Neural cell (in vitro differentiated cells): ENCODE results near the gene COPZ1. TPM values are rescaled to one million over a fixed set of nuclear protein-coding genes. Genes with fewer than 3 reads are reported as not detected.

ENCODE experiments used
- H2AFZ ChIP-seq: fragments of 200-600, 300-800 bp; sonication (generic), shearing (Covaris generic); 2 replicates; pipeline ENCODE4 v1.6.0; 2014; ENCODE audit warnings: low read depth, mild to moderate bottlenecking, antibody characterized with exemption, low read length, moderate library complexity
- H3F3A ChIP-seq: fragments of 200-600 bp; shearing (Covaris generic); 2 replicates; pipeline ENCODE4 v1.6.1; 2016; ENCODE audit warnings: mild to moderate bottlenecking, moderate library complexity, mixed read lengths, antibody characterized with exemption, low read length; ENCODE audit not compliant: insufficient read depth, poor library complexity, severe bottlenecking
- H3K27ac ChIP-seq: fragments of 200-600, 300-800 bp; sonication (generic), shearing (Covaris generic); 2 replicates; pipeline ENCODE4 v1.5.1; 2014; ENCODE audit warnings: mild to moderate bottlenecking, low read length, moderate library complexity
- H3K27me3 ChIP-seq: fragments of 300-800, 200-600 bp; sonication (generic), shearing (Covaris generic); 2 replicates; pipeline ENCODE4 v1.6.0; 2014; ENCODE audit warnings: mild to moderate bottlenecking, low read depth, low read length, moderate library complexity; ENCODE audit not compliant: insufficient read depth
- H3K36me3 ChIP-seq: fragments of 300-800, 200-600 bp; sonication (generic), shearing (Covaris generic); 2 replicates; pipeline ENCODE4 v1.5.1; 2014; ENCODE audit warnings: mild to moderate bottlenecking, antibody characterized with exemption, low read length, moderate library complexity; ENCODE audit not compliant: insufficient read depth
- H3K4me2 ChIP-seq: fragments of 300-800, 200-600 bp; sonication (generic), shearing (Covaris generic); 2 replicates; pipeline ENCODE4 v1.6.0; 2014; ENCODE audit warnings: mild to moderate bottlenecking, low read length
- H3K4me3 ChIP-seq: fragments of 300-800, 200-600 bp; sonication (generic), shearing (Covaris generic); 2 replicates; pipeline ENCODE4 v1.5.1; 2014; ENCODE audit warnings: mild to moderate bottlenecking, low read length, moderate library complexity
- H3K79me2 ChIP-seq: fragments of 200-600 bp; shearing (Covaris generic); replicated peaks from 2 replicates; pipeline ENCODE4 v1.6.0; 2014; ENCODE audit warnings: mild to moderate bottlenecking, low read length, moderate library complexity; ENCODE audit not compliant: insufficient read depth
- H3K9ac ChIP-seq: fragments of 300-800, 200-600 bp; sonication (generic), shearing (Covaris generic); 2 replicates; pipeline ENCODE4 v1.6.1; 2016; ENCODE audit warnings: mild to moderate bottlenecking, low read length, mixed read lengths
- H3K9me2 ChIP-seq: fragments of 200-600 bp; shearing (Covaris generic); 2 replicates; pipeline ENCODE4 v1.6.1; 2016; ENCODE audit warnings: mild to moderate bottlenecking, low read length, mixed read lengths; ENCODE audit not compliant: insufficient read depth
- H3K9me3 ChIP-seq: fragments of 200-600, 300-800 bp; sonication (generic), shearing (Covaris generic); 2 replicates; pipeline ENCODE4 v1.6.1; 2016; ENCODE audit warnings: mild to moderate bottlenecking, mixed run types, low read length, moderate library complexity, mixed read lengths
- H4K20me1 ChIP-seq: fragments of 200-600 bp; shearing (Covaris generic); 2 replicates; pipeline ENCODE4 v1.6.1; 2016; ENCODE audit warnings: mild to moderate bottlenecking, mixed run types; ENCODE audit not compliant: insufficient read depth
- EP300 ChIP-seq: fragments of 450-650 bp; conservative IDR thresholded peaks from 2 replicates; pipeline ENCODE4 v1.6.1; 2014; ENCODE audit warnings: antibody characterized with exemption, mild to moderate bottlenecking, moderate library complexity; ENCODE audit not compliant: poor library complexity, severe bottlenecking
- EZH2 ChIP-seq: fragments of 200-600, 300-800 bp; shearing (Covaris generic), sonication (generic); IDR thresholded peaks from 2 replicates; pipeline ENCODE4 v1.6.1; 2014; ENCODE audit warnings: antibody characterized with exemption, low read length, borderline replicate concordance, mild to moderate bottlenecking; ENCODE audit not compliant: insufficient read depth, poor library complexity, severe bottlenecking
- MXI1 ChIP-seq: fragments of 450-650 bp; conservative IDR thresholded peaks from 2 replicates; pipeline ENCODE4 v1.6.1; 2014; ENCODE audit warnings: antibody characterized with exemption, mild to moderate bottlenecking; ENCODE audit not compliant: poor library complexity, severe bottlenecking
- POLR2AphosphoS5 ChIP-seq: IDR thresholded peaks from 2 replicates; pipeline ENCODE4 v1.6.1; 2012
- RAD21 ChIP-seq: fragments of 450-650 bp; conservative IDR thresholded peaks from 2 replicates; pipeline ENCODE4 v1.6.1; 2014; ENCODE audit warnings: antibody characterized with exemption, mild to moderate bottlenecking, moderate library complexity
- SMC3 ChIP-seq: fragments of 450-650 bp; conservative IDR thresholded peaks from 2 replicates; pipeline ENCODE4 v1.6.1; 2014; ENCODE audit warnings: antibody characterized with exemption, mild to moderate bottlenecking, moderate library complexity; ENCODE audit not compliant: poor library complexity
- TAF1 ChIP-seq: IDR thresholded peaks from 2 replicates; pipeline ENCODE4 v1.6.1; 2012; ENCODE audit warnings: low read depth
- polyA plus RNA-seq: library from polyadenylated mRNA; depleted of rRNA; stranded (reverse); fragments of >200 nt; gene quantifications from 2 replicates; pipeline ENCODE4 v1.2.3, GENCODE V29; 2014
- TF ChIP-seq, protein P1 (sequence below): fragments of 450-650 bp; IDR thresholded peaks from 2 replicates; pipeline ENCODE4 v1.5.1; 2014; ENCODE audit warnings: antibody characterized with exemption, mild to moderate bottlenecking, moderate library complexity; ENCODE audit not compliant: poor library complexity, severe bottlenecking
- TF ChIP-seq, protein P2 (sequence below): IDR thresholded peaks from 2 replicates; pipeline ENCODE4 v1.6.1; 2012; ENCODE audit warnings: borderline replicate concordance

COPZ1 gene
- polyA plus RNA-seq, 1 donor from 2014 or later, result 192 TPM

DNA sequence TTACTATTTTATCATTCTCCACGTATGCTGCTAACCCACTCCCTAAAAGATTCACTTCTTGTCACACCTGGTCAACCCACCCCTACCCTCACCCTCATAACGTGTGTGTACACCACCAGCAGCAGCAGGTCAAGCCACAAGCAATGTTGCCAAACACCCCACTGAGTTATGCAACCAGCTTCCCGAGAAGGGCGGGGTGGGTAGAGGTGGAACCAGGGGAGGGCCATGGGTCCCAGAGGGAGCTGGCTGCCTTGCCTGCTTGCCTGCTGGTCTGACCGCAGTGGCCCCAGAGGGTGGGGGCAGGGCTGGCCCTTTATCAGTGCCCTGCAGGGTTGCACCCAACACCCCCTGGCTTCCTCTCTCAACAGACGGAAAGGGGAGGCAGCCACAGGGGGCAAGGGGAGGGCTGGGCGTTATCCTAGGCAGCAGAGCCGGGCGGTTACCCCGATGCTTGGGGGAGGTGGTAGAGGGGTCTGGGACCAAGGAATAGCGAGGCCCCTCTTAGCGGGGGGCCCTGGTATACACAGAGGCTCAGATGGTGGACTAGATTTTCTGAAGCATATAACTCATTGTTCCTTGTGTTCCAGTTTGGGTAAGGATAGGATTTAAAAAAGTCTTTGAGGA lies 20.6 kb upstream of the COPZ1 start:
- H4K20me1 ChIP-seq, result no peaks in the 10 kb centered on the region
- no peak overlapping the region for H3K4me3 ChIP-seq
- H3K27ac ChIP-seq, result no peak overlapping the region
- no peaks in the 10 kb centered on the region for H3K27me3 ChIP-seq
- no peak for TF ChIP-seq EP300
- no peak for TF ChIP-seq MXI1
- TF ChIP-seq, protein P1, sequence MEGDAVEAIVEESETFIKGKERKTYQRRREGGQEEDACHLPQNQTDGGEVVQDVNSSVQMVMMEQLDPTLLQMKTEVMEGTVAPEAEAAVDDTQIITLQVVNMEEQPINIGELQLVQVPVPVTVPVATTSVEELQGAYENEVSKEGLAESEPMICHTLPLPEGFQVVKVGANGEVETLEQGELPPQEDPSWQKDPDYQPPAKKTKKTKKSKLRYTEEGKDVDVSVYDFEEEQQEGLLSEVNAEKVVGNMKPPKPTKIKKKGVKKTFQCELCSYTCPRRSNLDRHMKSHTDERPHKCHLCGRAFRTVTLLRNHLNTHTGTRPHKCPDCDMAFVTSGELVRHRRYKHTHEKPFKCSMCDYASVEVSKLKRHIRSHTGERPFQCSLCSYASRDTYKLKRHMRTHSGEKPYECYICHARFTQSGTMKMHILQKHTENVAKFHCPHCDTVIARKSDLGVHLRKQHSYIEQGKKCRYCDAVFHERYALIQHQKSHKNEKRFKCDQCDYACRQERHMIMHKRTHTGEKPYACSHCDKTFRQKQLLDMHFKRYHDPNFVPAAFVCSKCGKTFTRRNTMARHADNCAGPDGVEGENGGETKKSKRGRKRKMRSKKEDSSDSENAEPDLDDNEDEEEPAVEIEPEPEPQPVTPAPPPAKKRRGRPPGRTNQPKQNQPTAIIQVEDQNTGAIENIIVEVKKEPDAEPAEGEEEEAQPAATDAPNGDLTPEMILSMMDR, result no peak
- TF ChIP-seq POLR2AphosphoS5, result no peak
- TF ChIP-seq RAD21, result no peak
- TF ChIP-seq, protein P2, sequence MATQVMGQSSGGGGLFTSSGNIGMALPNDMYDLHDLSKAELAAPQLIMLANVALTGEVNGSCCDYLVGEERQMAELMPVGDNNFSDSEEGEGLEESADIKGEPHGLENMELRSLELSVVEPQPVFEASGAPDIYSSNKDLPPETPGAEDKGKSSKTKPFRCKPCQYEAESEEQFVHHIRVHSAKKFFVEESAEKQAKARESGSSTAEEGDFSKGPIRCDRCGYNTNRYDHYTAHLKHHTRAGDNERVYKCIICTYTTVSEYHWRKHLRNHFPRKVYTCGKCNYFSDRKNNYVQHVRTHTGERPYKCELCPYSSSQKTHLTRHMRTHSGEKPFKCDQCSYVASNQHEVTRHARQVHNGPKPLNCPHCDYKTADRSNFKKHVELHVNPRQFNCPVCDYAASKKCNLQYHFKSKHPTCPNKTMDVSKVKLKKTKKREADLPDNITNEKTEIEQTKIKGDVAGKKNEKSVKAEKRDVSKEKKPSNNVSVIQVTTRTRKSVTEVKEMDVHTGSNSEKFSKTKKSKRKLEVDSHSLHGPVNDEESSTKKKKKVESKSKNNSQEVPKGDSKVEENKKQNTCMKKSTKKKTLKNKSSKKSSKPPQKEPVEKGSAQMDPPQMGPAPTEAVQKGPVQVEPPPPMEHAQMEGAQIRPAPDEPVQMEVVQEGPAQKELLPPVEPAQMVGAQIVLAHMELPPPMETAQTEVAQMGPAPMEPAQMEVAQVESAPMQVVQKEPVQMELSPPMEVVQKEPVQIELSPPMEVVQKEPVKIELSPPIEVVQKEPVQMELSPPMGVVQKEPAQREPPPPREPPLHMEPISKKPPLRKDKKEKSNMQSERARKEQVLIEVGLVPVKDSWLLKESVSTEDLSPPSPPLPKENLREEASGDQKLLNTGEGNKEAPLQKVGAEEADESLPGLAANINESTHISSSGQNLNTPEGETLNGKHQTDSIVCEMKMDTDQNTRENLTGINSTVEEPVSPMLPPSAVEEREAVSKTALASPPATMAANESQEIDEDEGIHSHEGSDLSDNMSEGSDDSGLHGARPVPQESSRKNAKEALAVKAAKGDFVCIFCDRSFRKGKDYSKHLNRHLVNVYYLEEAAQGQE, result no peak
- no peak for TF ChIP-seq EZH2
- TF ChIP-seq TAF1, result no peak
- TF ChIP-seq SMC3, result no peak
- no peaks in the 10 kb centered on the region for H3K9me2 ChIP-seq
- H3F3A ChIP-seq, result no peaks in the 10 kb centered on the region
- no peak overlapping the region for H2AFZ ChIP-seq
- H3K36me3 ChIP-seq, result no peaks in the 10 kb centered on the region
- H3K4me2 ChIP-seq, result no peak overlapping the region
- no peaks in the 10 kb centered on the region for H3K9me3 ChIP-seq
- H3K79me2 ChIP-seq, result no peaks in the 10 kb centered on the region
- no peak overlapping the region for H3K9ac ChIP-seq

DNA sequence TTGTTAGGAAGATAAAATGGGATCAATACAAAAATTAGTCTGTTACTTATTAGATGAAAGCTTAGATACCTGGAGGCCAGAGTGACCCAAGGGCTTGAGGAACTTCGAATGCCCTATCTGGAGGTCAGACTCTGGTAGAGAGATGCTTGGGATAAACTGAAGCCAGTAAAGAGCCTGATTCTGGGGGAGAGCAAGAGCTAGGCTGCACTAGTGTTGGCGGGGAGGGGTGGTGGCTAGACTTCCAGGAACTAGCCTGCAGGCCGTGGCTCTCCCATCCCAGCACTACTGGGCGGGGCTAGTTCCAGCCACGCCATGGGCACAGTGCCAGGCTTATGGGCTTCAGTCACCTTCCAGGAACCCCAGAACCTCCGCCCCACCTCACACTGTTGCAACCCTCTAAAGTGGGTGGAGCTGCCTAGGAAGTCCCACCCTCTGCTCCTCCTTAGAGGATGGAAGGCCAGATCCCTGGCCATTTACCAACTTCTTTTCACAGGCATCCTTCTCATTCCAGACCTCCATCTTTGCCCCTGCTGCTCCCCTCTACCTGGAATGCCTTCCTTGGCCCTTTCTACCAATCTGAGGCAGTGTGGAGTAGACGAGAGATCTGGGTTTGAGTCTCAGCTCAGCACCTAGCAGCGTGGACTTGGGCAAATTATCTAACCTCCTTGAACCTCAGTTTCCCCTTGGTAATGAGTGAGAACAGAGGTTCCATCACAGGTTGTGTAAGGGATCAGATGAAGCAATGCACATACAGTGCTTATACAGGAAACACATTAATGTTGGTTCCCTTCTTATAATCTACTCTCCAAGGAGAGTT lies 17.8 kb upstream of the COPZ1 start:
- Histone ChIP-seq H3K27me3 (no peaks in the 10 kb centered on the region), H3K79me2 (no peaks in the 10 kb centered on the region), H3K27ac (no peak overlapping the region), H4K20me1 (no peaks in the 10 kb centered on the region), H3K4me3 (no peak overlapping the region), H2AFZ (no peak overlapping the region), H3K9me2 (no peaks in the 10 kb centered on the region), H3F3A (no peaks in the 10 kb centered on the region), H3K36me3 (no peaks in the 10 kb centered on the region), H3K4me2 (no peak overlapping the region), H3K9ac (no peak overlapping the region), H3K9me3 (no peaks in the 10 kb centered on the region)
- no peak for TF ChIP-seq EZH2
